Kidney capillary endothelial cell (primary cell): ENCODE measurements around the gene TCF15.
"Not testable (repeated sequence)": the region's sequence is repeated elsewhere in the genome, so short reads cannot be mapped to it uniquely, and the experiment has no call there.

Experiments used
- DNase-seq: peaks from one replicate; pipeline ENCODE4 v3.0.0-alpha.2; 2018; ENCODE audit warnings: low spot score

The TCF15 gene

DNA sequence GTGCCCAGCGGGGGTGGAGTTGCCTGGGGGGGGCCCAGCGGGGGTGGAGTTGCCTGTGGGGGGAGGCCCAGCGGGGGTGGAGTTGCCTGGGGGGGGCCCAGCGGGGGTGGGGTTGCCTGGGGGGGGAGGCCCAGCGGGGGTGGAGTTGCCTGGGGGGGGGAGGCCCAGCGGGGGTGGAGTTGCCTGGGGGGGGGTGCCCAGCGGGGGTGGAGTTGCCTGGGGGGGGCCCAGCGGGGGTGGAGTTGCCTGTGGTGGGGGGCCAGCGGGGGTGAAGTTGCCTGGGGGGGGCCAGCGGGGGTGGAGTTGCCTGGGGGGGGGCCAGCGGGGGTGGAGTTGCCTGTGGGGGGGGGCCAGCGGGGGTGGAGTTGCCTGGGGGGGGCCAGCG lies 31.9 kb upstream of the TCF15 start:
- not testable (repeated sequence) for DNase-seq

DNA sequence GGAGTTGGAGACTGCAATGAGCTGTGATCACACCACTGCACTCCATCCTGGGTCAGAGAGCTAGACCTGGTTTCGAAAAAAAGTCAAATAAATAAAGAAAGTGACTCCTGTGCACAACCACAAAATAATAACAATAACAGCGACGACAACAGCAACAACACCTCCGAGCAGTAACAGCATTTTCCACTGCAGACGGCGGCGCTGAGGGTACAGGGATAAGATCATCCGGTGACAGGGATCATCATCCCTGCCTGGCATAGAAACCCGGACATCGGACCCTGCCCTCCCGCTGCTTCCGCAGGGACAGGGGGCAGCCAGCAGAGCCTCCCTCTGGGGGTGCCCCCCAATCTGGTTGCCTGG lies 31.4 kb upstream of the TCF15 start:
- no peak for DNase-seq

DNA sequence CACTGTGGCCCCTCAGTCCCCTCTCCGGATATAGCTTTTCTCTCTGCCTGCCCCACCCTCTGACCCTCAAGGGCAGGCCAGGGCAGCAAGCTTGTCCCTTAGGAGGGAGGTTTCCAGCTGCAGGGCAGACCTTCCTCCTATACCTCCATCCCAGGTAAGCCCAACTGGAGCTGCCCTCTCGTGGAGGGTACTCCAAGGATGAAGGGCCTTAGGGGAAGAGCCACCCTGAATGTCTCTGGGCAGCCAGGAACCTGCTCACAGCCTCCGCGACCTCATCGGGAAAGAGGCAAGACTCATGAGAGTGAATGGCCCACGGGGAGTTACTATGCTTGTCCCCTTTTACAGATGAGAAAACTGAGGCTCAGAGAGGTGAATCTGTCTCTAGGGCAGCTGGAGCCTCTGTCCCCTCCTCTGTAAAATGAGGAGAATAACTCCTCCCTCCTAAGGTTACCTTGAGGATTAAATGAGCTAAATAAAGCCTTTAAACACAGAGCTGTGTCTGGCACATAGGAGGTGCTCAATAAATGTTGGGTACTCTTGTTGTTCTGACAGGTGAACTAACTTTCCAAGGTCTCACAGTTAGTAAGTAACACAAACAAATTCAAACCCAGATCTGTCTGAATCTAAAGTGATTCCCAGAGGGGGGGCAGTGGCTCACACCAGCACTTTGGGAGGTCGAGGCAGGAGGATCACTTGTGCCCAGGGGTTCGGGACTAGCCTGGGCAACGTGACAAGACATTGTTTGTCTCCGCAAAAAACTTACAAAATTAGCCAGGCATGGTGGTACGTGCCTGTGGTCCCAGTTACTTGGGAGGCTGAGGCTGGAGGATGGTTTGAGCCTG lies 30.8 kb upstream of the TCF15 start:
- no peak for DNase-seq

DNA sequence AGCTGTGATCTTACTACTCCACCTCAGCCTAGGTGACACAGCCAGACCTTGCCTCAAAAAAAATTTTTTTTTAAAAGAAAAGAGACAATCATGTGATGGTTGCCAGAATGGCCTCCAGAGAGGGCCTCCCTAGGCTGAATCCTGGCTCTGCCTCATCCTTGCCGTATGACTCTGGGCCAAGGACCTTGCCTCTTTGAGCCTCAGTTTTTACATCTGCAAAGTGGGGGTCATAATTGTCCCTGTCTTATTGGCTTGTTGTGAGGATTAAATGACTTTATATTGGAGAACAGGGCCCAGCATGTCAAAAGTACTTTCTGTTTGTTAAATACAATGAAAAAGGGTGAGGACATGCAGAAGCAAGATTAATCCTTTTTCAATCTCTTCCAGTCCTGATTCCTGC lies 28.5 kb upstream of the TCF15 start:
- no peak for DNase-seq

DNA sequence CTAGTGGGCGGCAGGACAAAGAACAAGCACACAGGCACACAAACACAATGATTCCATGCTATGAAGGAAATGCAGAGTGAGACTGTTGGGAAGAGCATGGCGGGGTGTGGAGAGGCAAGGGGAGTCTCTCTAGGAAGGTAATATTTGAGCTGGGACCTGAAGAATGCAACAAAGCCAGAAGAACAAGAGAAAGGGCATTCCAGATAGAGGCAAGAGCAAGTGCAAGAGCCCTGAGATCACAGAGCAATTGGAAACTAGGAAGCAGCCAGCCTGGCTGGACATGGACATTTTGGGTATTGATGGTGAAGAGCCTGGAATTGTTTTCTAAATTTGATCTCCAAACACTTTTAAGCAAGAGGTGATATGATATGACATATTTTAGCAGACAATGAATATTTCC lies 27.4 kb upstream of the TCF15 start:
- no peak for DNase-seq

DNA sequence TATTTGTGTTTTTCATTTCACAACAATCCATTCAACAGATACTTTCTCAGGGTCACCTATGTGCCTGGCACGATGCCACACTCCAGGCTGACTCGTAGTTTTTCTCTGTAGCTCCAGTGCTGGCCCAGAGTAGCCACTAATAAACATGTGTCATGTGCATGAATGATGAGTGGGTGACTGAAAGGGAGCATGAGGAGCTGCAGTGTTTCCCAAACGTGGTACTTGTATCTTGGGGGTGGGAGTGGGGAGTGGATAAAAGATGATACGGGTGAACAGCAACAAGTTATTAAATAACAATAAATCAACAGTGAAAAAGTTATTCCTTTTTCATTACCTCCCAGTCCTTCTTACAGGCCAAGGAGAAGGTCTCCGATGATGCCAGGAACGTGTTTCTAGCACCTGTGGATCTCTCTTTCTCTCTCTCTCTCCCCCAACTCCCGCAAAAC lies 25.8 kb upstream of the TCF15 start:
- DNase-seq, result no peak

DNA sequence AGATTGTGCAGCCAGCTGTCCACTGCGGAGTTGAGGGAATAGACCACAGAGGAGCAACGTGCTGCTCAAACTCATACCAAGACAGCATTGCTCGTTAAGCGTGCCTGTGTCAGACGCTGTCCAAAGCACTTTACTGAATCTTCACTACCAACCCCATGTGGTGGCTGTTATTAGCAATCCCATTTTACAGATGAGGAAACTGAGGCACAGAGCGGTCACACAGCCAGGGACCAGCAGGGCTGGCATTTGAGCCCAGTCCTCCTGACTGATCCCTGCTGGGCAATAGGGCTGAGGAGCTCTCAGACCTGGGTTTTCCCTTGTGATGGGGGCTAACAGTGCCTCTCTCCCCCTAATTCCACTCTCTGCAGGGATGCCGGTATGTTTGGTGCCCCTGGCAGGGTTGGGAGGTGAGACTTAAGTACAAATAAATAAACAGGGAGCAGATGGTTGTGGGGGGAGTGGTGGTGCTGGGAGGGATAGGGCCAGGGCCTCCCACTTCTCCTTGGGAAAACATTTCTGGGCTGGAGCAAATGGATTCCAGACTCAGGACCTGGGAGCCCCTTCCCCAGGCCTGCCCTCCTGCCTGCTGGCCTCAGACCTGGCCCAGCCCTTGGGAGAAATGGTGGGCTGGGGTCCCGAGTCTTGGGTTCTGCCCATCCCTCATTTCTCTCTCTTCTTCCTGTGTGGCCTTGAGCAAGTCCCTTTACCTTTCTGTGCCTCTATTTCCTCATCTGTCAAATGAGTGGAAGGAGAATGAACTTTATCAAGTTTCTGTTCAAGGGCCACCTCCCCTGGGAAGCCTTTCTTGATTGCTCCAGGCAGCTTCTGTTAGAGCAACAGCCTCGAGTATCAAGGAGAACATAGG lies 25.2 kb upstream of the TCF15 start:
- no peak for DNase-seq

DNA sequence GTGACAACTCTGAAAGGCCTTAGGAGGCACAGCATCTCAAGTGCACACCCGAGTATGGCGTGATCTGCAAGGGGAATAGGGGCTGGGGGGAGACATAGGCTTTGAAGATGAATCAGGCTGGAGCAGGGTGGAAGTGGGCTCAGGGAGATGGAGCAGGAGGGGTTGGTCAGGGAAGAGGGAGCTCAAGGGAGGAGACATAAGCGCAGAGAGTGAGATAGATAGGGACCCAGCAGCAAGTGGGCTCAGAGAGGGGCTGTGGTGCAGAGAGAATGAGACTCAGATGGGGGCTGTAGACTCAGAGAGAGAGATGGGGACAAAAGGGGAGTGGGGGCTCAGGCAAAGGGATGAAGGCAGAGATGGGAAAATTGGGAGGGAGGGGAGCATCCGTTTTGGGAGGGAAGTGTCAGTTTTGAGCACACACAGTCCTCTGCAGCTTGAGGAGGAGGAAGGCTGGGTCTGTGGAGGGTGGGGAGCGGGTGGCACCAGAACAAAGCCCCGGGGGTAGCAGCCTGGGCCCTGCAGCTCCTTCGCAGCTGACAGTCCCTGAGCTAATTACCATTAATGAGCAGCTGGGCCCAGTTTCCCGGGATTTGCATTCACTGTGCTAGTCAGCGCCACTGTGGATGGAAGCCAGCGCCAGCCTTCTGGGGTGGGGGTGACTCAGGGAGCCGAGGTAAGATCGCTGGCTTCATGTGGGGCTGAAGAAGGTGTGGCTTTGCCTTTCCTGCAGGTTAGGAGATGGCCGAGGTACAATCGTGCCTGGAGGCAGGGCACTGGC lies 24.2 kb upstream of the TCF15 start:
- no peak for DNase-seq

DNA sequence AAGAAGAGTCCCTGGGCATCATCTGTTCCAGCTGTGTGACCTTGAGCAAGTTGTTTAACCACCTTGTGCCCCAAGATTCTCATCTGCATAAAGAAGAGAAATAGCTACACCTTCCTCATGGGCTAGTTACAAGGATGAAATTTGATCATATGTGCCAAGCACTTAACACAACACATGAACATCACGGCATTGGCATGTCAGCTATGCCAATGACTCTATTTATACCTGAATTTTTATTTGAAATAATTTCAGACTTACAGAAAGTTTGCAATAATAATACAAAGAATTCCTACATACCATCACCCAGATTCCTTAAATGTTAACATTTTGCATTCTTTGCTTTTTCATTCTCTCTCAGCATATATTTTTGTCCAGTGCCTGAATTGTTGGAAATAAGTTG lies 21.0 kb upstream of the TCF15 start:
- DNase-seq, result no peak

DNA sequence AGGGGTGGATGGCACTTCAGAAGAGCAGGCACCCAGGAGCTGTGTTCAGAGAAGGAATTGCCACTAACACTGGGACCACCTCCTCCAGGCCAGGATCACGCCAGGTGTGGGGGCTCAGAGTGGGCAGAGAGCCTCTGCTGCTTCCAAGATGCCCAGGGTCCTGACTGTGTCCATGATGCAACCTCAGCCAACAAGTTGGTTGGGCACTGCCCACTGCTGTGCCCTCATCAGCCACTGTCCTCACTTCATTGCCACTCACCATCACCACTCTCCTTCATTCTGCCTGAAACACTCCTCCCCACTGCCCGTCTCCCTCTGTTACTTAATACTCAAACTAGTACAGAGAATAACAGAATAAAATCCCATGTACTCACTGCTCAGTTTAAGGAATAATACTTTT lies 16.5 kb upstream of the TCF15 start:
- DNase-seq, result no peak

DNA sequence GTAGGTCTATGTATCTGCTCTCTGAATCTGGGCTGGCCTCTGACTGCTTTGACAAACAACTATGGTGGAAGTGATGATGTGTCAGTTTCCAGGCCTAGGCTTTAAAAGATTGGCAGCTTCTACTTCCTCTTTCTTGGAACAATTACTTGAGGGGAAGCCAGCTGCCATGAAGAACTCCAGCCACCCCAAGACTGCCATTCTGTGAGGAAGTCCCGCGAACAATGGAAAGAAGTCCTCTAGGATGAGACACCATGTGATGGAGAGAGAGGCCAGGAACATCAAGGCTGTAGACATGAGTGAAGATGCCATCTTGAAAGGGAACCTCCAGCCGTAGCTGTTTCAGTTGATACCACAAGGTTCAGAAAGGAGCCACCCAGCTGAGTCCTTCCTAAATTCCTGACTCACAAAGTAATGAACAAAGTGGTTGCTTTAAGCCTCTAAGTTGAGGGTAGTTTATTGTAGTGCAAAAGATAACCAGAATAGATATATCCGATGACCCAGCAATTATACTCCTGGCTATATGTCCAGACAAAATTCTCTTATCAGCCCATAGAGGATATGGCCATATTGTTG lies 15.3 kb upstream of the TCF15 start:
- peak; percentile 82 for DNase-seq

DNA sequence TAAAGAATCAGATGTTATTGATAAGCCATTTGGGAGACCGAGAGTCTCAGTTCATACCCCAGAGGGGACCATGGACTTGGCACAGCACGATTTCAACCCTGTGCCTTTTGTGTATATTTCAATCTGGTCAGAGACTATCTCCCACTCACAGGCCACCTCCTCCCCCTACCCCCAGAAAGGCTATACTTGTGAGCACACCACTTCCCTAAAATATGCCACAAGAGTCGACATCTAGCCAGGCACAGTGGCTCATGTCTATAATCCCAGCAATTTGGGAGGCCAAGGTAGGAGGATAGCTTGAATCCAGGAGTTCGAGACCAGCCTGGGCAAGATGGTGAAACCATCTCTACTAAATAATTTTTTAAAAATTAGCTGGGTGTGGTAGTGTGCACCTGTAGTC lies 13.6 kb upstream of the TCF15 start:
- no peak for DNase-seq

DNA sequence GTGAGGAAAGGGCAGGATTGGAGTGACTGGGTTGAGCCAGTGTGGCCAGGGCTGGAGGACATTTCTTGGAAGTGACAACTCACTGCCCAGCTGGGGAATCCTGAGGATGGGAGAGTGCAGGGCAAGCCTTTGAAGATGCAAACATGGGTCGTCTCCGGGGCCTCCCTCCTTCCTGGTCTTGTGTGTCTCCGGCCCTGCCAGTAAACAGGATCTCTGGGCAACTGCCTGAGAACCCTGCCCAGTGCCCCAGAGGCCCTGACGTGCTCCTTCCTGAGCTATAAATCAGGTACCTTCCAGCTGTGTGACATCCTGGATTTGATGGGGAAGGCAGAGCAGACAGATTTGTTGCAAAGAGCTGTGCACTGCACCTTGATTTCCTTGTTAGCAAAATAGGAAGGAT lies 12.9 kb upstream of the TCF15 start:
- DNase-seq, result no peak

DNA sequence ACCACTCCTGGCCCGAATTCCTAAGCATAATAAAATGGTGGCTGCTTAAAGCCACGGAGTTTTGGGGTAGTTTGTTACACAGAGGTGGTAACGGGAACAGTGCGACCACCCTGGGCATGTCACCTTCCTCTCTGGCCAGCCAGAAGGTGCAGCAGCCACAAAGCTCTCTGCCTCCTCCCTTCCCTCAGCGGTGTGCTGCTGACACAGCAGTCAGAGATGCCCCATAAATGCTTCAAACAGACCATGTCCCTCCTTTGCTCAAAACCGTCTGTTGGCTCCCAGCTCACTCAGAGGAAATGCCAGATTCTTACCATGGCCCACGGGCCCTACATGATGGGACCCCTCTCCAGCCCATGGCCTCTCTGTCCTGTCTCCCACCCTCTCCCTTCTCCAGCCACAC lies 12.1 kb upstream of the TCF15 start:
- no peak for DNase-seq

DNA sequence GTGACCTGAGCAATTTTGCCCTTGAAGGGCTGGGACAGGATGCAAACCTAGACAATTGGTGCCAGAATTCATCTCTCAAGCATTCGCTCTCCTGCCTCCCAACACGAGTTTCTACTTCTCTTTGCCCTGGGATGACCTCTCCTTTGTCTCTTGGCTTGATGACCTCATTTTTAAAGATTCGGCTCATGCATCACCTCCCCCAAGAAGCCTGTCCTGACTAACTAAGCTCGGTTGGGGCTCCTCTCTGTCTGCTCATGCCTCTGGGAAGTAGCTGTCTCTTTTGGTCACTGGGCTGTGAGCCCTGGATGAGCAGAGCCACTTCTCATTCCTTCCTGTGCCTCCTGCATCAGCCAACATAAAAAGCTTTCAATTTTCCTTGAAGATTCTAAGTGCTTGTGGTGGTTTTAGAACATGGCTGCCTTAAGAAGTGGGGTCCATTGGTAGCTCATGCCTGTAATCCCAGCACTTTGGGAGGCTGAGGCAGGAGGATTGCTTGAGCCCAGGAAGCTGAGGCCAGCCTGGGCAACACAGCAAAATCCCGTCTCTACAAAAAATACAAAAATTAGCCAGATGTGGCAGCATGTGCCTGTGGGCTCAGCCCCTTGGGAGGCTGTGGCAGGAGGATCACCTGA lies 11.1 kb upstream of the TCF15 start:
- peak; percentile 92 for DNase-seq

DNA sequence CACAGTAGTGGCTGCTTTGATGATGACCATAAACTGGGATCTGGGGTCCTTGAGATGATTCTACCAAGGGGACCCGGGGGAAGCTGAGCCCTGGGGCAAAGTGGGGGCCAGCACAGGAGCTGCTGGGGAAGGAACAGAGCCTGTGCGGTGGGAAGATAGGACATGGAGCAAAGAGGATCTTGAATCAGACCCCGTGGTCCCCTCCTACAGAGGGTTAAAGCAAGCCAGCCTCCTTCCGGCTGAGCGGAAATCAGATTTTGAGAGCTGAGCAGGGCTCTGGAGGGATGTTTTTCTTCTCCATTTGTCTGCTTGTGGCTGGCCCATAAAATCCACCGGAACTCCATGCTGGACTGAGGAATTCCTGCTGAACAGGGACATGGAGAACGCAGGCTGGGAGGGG lies 10.1 kb upstream of the TCF15 start:
- no peak for DNase-seq

DNA sequence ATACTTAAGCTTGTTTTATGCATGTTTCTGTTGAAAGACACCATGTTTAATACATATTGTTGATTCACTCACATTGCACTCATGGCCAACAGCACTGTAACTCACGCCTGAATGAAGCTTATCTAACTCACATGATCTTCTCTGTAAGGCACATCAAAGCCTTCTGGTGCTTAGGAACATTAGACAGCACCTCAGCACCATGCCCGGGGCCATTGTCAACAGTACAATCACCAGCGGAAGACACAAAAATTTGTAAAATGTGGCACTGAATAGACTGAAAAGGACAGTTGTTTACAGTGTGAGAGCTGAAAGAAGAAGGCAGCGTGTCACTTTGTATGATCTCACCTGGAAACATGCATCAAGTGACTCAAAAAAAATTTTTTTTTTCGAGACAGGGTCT lies 8.9 kb upstream of the TCF15 start:
- no peak for DNase-seq

DNA sequence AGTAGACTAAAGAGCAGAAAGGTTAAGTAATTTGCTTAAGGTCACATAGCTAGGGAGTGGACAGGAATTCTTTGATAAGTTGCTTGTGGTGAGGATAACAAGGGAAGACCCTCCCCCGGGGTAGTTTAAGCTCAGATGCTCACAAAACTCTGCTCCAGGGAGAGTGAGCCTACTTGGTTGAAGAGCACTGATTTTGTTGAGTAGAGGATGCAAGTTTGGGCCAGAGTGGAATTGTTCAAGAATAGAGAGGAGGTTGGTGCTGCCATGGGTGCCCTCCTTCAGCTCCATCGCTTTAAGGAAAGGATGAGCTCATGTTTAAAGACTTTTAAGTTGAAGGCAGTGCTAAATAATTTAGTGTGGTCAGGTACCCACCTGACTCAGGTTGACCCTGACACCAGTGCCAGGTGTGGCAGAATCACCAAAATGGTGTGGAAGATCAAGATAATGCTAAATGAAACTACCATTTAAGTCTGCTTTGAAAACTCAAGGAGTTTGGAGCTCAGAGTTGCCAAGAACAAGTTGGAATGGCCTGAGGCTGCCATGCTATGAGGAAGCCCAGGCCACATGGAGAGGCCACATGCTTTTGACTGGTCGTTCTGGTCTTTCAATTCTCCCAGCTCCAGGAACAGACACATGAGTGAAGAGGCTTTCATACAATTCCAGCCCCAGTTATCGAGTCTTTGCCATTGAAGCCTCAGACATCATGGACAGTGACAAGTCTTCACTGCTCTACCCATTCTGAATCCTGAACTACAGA lies 8.0 kb upstream of the TCF15 start:
- DNase-seq, result no peak

DNA sequence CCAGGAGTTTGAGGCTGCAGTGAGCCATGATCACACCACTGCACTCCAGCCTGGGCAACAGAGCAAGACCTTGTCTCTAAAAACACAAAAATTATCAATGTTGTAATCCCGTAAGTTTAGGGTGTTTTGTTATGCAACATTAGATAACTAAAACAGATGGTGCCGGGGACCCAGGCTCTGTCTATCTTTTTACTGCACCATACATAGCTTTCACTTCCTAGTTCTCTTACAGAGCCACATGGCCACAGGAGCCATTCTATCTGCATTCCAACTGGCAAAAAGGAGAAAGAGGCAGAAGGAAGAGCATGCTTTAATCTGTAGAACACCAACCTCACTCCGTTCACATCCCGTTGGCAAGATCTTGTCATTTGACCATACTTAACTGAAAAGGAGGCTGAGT lies 5.4 kb upstream of the TCF15 start:
- no peak for DNase-seq

DNA sequence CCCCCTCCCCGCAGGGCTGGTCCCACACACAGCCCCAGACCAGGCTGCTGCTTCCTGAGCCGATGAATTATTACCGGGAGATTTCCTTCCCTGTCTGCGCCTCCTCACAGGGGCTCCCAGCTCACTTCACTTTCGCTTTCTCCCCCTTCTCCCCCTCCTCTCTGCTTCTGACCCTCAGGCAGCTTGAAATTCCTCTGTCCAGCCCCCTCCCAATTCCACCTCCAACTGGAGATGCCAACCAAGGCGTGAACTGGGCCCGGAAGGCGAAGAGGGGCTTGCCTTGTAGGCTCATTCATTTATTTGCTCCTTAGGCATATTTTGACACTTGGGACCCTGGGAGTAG lies 1.7 kb upstream of the TCF15 start:
- peak; percentile 12 for DNase-seq
